Activated CD4-positive, alpha-beta T cell treated with anti-CD3 and anti-CD28 coated beads for 36 hours (primary cell): ENCODE data around the gene FGD5. TPM values are rescaled to one million over a fixed set of nuclear protein-coding genes. Genes with fewer than 3 reads are reported as not detected.

Experiments used
- ATAC-seq: fragments of 200-7000 bp; cut with Tn5 transposase; one replicate; pipeline ENCODE4 v1.10.0; 2021; ENCODE audit warnings: mild to moderate bottlenecking, moderate library complexity
- CTCF ChIA-PET: fragments of 350-600 bp; sonication (Branson Sonifier 250); formaldehyde crosslinking; loops from one replicate; lab custom pipeline; 2021; ENCODE audit warnings: antibody characterized with exemption; lab: Charles Lee
- POLR2A ChIA-PET: fragments of 350-600 bp; sonication (Branson Sonifier 250); formaldehyde crosslinking; loops from one replicate; lab custom pipeline; 2021; ENCODE audit warnings: antibody characterized with exemption, inconsistent platforms; lab: Charles Lee
- DNase-seq: peaks from one replicate; pipeline ENCODE4 v3.0.0-alpha.2; 2020
- H3K27ac Mint-ChIP-seq: one replicate; pipeline ENCODE4 v1.8.0; 2021; ENCODE audit warnings: mixed read lengths
- H3K27me3 Mint-ChIP-seq: one replicate; pipeline ENCODE4 v1.8.0; 2021; ENCODE audit warnings: mixed read lengths
- H3K36me3 Mint-ChIP-seq: one replicate; pipeline ENCODE4 v1.8.0; 2021; ENCODE audit warnings: low read depth, mixed read lengths
- H3K4me1 Mint-ChIP-seq: one replicate; pipeline ENCODE4 v1.8.0; 2021; ENCODE audit warnings: mixed read lengths
- H3K4me3 Mint-ChIP-seq: one replicate; pipeline ENCODE4 v1.8.0; 2021; ENCODE audit warnings: mild to moderate bottlenecking, moderate library complexity, mixed read lengths
- H3K9me3 Mint-ChIP-seq: one replicate; pipeline ENCODE4 v1.8.0; 2021; ENCODE audit warnings: low read depth, mixed read lengths
- intact Hi-C, 2 experiments: fragments of 100-400 bp; cut with DNase I in 1 of 2; cut with micrococcal nuclease in 1 of 2; formaldehyde crosslinking; loops; one replicate each; pipeline versions ENCODE4 v1.14.2 to v1.15.1; 2022 to 2024; cut with DNase I, micrococcal nuclease
- total RNA-seq, 2 experiments: library from RNA; stranded (reverse); gene quantifications; one replicate each; pipeline ENCODE4 v1.2.3, GENCODE V29; 2021

Gene FGD5
- total RNA-seq, 2 experiments from 2014 or later = 0.09 TPM; not detected in 1

GRCh38 chr3:14915636-14916222 is 97.0 kb downstream of the FGD5 start:
- DNase-seq (peak; percentile 28), ATAC-seq (peak; percentile 39)
- Mint-ChIP-seq H3K4me3 (no peak overlapping the region), H3K9me3 (no peaks in the 10 kb centered on the region), H3K27ac (no peak overlapping the region), H3K36me3 (no peaks in the 10 kb centered on the region), H3K4me1 (no peaks in the 10 kb centered on the region), H3K27me3 (peaks cover 2% of the 10 kb centered on the region)
- CTCF ChIA-PET = interaction anchor here (0.7 to 1.1 kb wide), 2 partner anchors 20 to 98 kb away, joined by 3 to 5 read pairs; no protein-coding TSS in a partner anchor
- POLR2A ChIA-PET = no interaction called here
- intact Hi-C loops = loop anchor here in 1 of 2 experiments (1.0 kb wide), 1 partner anchor 124 kb away; no protein-coding TSS in a partner anchor

DNA sequence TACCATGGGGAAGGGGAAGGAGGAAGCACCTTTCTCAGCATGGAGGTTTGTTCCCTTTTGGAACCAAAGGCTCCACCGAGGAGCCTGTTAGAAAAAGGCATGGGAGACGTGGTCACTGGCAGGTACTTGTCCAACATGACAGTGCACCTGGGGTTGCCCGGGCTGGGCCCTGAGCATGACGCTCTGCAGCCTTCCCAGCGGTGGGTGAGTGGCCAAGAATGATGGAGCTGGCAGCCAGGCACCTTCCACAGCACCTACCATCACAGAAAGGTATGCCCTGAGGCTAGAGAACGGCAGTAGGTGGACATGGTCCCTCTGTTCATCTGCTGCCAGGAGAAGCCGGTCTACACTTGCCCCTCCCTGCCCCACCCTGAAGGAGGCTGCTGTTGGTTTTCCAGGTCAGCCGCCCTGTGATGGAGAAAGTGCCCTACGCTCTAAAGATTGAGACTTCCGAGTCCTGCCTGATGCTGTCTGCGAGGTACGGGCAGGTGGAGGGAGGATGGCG is 99.6 kb downstream of the FGD5 start:
- intact Hi-C loops = no loop called here
- Mint-ChIP-seq H3K36me3 (no peaks in the 10 kb centered on the region), H3K4me3 (no peak overlapping the region), H3K27ac (no peak overlapping the region), H3K9me3 (no peaks in the 10 kb centered on the region), H3K27me3 (peaks cover 2% of the 10 kb centered on the region), H3K4me1 (no peaks in the 10 kb centered on the region)
- DNase-seq (no peak), ATAC-seq (no peak)
- ChIA-PET CTCF (no interaction called here), POLR2A (no interaction called here)

- ChIA-PET CTCF (interaction anchor here (0.6 to 2.2 kb wide), 39 partner anchors 9 to 957 kb away, joined by 3 to 14 read pairs (median 4); partner anchors contain the start of genes C3orf20 and CCDC174), POLR2A (no interaction called here)
- Mint-ChIP-seq H3K4me1 (no peaks in the 10 kb centered on the region), H3K36me3 (no peaks in the 10 kb centered on the region), H3K27me3 (no peaks in the 10 kb centered on the region), H3K9me3 (no peaks in the 10 kb centered on the region), H3K27ac (no peak overlapping the region), H3K4me3 (no peak overlapping the region)
- no peak for ATAC-seq
- DNase-seq = no peak
- intact Hi-C loops = loop anchor here (5.0 kb wide), 2 partner anchors 413 to 718 kb away; no protein-coding TSS in a partner anchor
These were observed 101.8 kb downstream of the FGD5 start for GRCh38 chr3:14920536-14920935.

- H3K9me3 Mint-ChIP-seq = no peaks in the 10 kb centered on the region
- H3K4me1 Mint-ChIP-seq = no peaks in the 10 kb centered on the region
- DNase-seq (peak; percentile 89), ATAC-seq (peak; percentile 95)
- H3K36me3 Mint-ChIP-seq = no peaks in the 10 kb centered on the region
- ChIA-PET CTCF (interaction anchor here (0.6 to 2.2 kb wide), 50 partner anchors 8 to 957 kb away, joined by 3 to 14 read pairs (median 4); partner anchors contain the start of genes C3orf20, CCDC174 and NR2C2), POLR2A (no interaction called here)
- H3K27ac Mint-ChIP-seq = no peak overlapping the region
- no peaks in the 10 kb centered on the region for H3K27me3 Mint-ChIP-seq
- intact Hi-C loops = loop anchor here (1.0 to 5.0 kb wide), 8 partner anchors 130 to 1025 kb away; no protein-coding TSS in a partner anchor
- H3K4me3 Mint-ChIP-seq = no peak overlapping the region
These were observed 102.4 kb downstream of the FGD5 start for GRCh38 chr3:14921034-14921616.

- Mint-ChIP-seq H3K27me3 (no peaks in the 10 kb centered on the region), H3K9me3 (no peaks in the 10 kb centered on the region), H3K27ac (no peak overlapping the region), H3K36me3 (no peaks in the 10 kb centered on the region), H3K4me3 (no peak overlapping the region), H3K4me1 (no peaks in the 10 kb centered on the region)
- ATAC-seq = no peak
- intact Hi-C loops = loop anchor here (1.0 to 5.0 kb wide), 8 partner anchors 131 to 1026 kb away; no protein-coding TSS in a partner anchor
- no peak for DNase-seq
- ChIA-PET POLR2A (interaction anchor here (0.6 kb wide), 1 partner anchor 271 kb away, joined by 3 read pairs; the partner anchor contains the start of gene CCDC174), CTCF (interaction anchor here (0.6 to 2.2 kb wide), 41 partner anchors 8 to 416 kb away, joined by 3 to 14 read pairs (median 4); partner anchors contain the start of genes C3orf20, CCDC174 and NR2C2)
These were observed 103.3 kb downstream of the FGD5 start for GRCh38 chr3:14921811-14922705.

DNA sequence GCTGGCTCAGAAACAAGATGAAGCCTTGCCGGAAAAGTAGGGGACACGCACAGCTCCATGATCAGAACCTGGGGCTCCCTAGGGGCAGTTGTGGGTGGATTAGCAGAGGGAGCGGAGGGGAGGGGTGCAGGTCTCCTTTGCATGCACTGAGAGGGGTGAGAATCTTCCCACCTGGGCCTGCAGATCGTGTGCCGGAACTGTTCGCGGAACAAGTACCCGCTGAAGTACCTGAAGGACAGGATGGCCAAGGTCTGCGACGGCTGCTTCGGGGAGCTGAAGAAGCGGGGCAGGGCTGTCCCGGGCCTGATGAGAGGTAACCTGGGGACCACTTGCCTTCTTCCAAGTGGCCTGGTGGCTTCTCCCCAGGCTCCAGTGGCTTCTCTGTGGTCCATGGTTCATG is 104.1 kb downstream of the FGD5 start:
- DNase-seq (no peak), ATAC-seq (no peak)
- H3K9me3 Mint-ChIP-seq = no peaks in the 10 kb centered on the region
- no peaks in the 10 kb centered on the region for H3K4me1 Mint-ChIP-seq
- H3K36me3 Mint-ChIP-seq = no peaks in the 10 kb centered on the region
- CTCF ChIA-PET = interaction anchor here (0.6 to 2.2 kb wide), 6 partner anchors 10 to 522 kb away, joined by 3 to 11 read pairs (median 4); no protein-coding TSS in a partner anchor
- H3K27ac Mint-ChIP-seq = no peak overlapping the region
- H3K4me3 Mint-ChIP-seq = no peak overlapping the region
- H3K27me3 Mint-ChIP-seq = no peaks in the 10 kb centered on the region
- intact Hi-C loops = loop anchor here (5.0 kb wide), 2 partner anchors 416 to 721 kb away; no protein-coding TSS in a partner anchor
- POLR2A ChIA-PET = no interaction called here

GRCh38 chr3:14923476-14923875 is 104.7 kb downstream of the FGD5 start:
- intact Hi-C loops = loop anchor here (5.0 kb wide), 2 partner anchors 416 to 721 kb away; no protein-coding TSS in a partner anchor
- Mint-ChIP-seq H3K9me3 (no peaks in the 10 kb centered on the region), H3K36me3 (no peaks in the 10 kb centered on the region), H3K4me3 (no peak overlapping the region), H3K27ac (no peak overlapping the region), H3K4me1 (no peaks in the 10 kb centered on the region), H3K27me3 (no peaks in the 10 kb centered on the region)
- DNase-seq (no peak), ATAC-seq (no peak)
- POLR2A ChIA-PET = no interaction called here
- CTCF ChIA-PET = interaction anchor here (0.6 to 1.8 kb wide), 7 partner anchors 43 to 521 kb away, joined by 3 to 5 read pairs (median 3); no protein-coding TSS in a partner anchor

GRCh38 chr3:14925729-14926591 is 107.2 kb downstream of the FGD5 start:
- ATAC-seq (peak; percentile 56), DNase-seq (peak; percentile 47)
- Mint-ChIP-seq H3K9me3 (no peaks in the 10 kb centered on the region), H3K27me3 (no peaks in the 10 kb centered on the region), H3K4me1 (no peaks in the 10 kb centered on the region), H3K36me3 (no peaks in the 10 kb centered on the region), H3K27ac (no peak overlapping the region), H3K4me3 (no peak overlapping the region)
- ChIA-PET POLR2A (no interaction called here), CTCF (interaction anchor here (0.6 to 2.8 kb wide), 21 partner anchors 9 to 293 kb away, joined by 3 to 11 read pairs (median 4); partner anchors contain the start of genes C3orf20 and NR2C2)
- intact Hi-C loops = loop anchor here (5.0 kb wide), 3 partner anchors 96 to 126 kb away; no protein-coding TSS in a partner anchor

DNA sequence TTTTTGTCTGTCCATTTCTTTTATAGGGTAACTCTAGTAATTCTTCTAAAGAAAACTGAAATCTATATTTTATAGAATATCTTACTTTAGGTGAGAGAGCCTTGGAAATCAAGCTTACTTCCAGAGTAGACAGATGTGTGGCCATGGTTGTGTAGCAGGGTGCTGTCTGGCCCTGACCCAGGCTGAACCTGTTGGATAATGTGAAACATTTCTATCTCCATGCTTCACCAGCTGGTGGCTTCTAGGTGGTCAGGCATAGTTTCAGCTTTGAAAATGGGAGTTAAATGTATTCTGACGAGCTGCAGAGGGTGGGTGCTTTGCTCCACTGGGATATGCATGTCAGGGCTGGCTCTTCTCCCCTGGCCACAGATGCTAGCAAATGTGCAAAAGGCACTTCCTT is 107.8 kb downstream of the FGD5 start:
- no peak for ATAC-seq
- Mint-ChIP-seq H3K4me1 (no peaks in the 10 kb centered on the region), H3K9me3 (no peaks in the 10 kb centered on the region), H3K27ac (no peak overlapping the region), H3K27me3 (no peaks in the 10 kb centered on the region), H3K4me3 (no peak overlapping the region), H3K36me3 (no peaks in the 10 kb centered on the region)
- no peak for DNase-seq
- intact Hi-C loops = loop anchor here (5.0 kb wide), 3 partner anchors 96 to 126 kb away; no protein-coding TSS in a partner anchor
- CTCF ChIA-PET = interaction anchor here (0.5 to 2.8 kb wide), 19 partner anchors 8 to 294 kb away, joined by 3 to 11 read pairs (median 4); partner anchors contain the start of genes C3orf20 and NR2C2
- POLR2A ChIA-PET = no interaction called here

DNA sequence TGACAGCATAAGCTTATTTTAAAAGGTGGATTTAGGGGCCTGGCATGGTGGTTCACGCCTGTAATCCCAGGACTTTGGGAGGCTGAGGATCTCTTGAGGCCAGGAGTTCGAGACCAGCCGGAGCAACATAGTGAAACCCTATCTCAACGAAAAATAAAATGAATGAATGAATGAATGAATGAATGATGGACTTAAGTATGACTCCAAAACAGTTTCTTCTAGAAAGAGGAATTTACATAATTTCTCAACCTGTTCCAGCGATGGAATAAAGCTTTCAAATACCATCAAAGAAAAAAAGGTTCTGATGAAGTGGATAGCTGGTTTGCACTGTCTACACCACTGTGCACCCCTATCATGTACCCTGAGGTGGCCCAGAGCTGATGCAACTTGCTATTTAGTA is 108.5 kb downstream of the FGD5 start:
- H3K9me3 Mint-ChIP-seq = no peaks in the 10 kb centered on the region
- POLR2A ChIA-PET = no interaction called here
- intact Hi-C loops = loop anchor here (5.0 kb wide), 3 partner anchors 95 to 125 kb away; no protein-coding TSS in a partner anchor
- no peaks in the 10 kb centered on the region for H3K27me3 Mint-ChIP-seq
- no peak overlapping the region for H3K27ac Mint-ChIP-seq
- DNase-seq = no peak
- CTCF ChIA-PET = interaction anchor here (0.5 to 2.8 kb wide), 11 partner anchors 13 to 840 kb away, joined by 3 to 11 read pairs (median 4); partner anchors contain the start of genes C3orf20 and NR2C2
- H3K4me1 Mint-ChIP-seq = no peaks in the 10 kb centered on the region
- no peak overlapping the region for H3K4me3 Mint-ChIP-seq
- no peaks in the 10 kb centered on the region for H3K36me3 Mint-ChIP-seq
- ATAC-seq = no peak
